Body of pancreas (tissue), 4 donors: Measurements from ENCODE around the gene TEAD4. TPM values are rescaled to one million over a fixed set of nuclear protein-coding genes. Genes with fewer than 3 reads are reported as not detected.
A peak's percentile ranks its signal among the peaks of the same experiment; 100 is the strongest.

ENCODE experiments used
- ATAC-seq: fragments of 150-250 bp; one replicate; pipeline ENCODE4 v1.9.1; 2016
- DNase-seq, 4 donors: peaks; one replicate each; pipeline ENCODE4 v3.0.0-alpha.2; 2019
- H3K27ac ChIP-seq, 4 donors: fragments of 200-600 bp; sonication (generic); 1 replicate in 3 of 4; 2 replicates in 1 of 4; pipeline versions ENCODE4 v1.5.1 to v1.6.1; 2016 to 2019; ENCODE audit warnings: mild to moderate bottlenecking in 1 of 4, mixed read lengths in 1 of 4, moderate library complexity in 1 of 4
- H3K27me3 ChIP-seq, 2 donors: fragments of 200-600 bp; sonication (generic); one replicate each; pipeline ENCODE4 v1.6.0; 2016; ENCODE audit warnings: mild to moderate bottlenecking in 1 of 2
- H3K36me3 ChIP-seq, 2 donors: fragments of 200-600 bp; sonication (generic); replicated peaks in 1 of 2; 2 replicates each; pipeline ENCODE4 v1.5.1; 2016; ENCODE audit warnings: low read depth in 2 of 2; ENCODE audit not compliant: insufficient read depth in 1 of 2
- H3K4me1 ChIP-seq: fragments of 200-600 bp; sonication (generic); one replicate; pipeline ENCODE4 v1.6.0; 2016
- H3K4me3 ChIP-seq, 2 donors: fragments of 200-600 bp; sonication (generic); 1 replicate in 1 of 2; 2 replicates in 1 of 2; pipeline ENCODE4 v1.5.1; 2016 to 2019
- H3K9me3 ChIP-seq, 3 donors: fragments of 200-600 bp; sonication (generic); 1 replicate in 2 of 3; 2 replicates in 1 of 3; pipeline ENCODE4 v1.5.1; 2016
- CTCF ChIP-seq, 7 experiments: fragments of 450-650 bp in 4 of 7; fragments of 200-600 bp in 3 of 7; sonication (generic) in 3 of 7; IDR thresholded peaks; one replicate each; pipeline ENCODE4 v1.5.1; 2016 to 2019; ENCODE audit warnings: antibody characterized with exemption in 7 of 7
- POLR2A ChIP-seq, 3 donors: fragments of 450-650 bp; IDR thresholded peaks; one replicate each; pipeline ENCODE4 v1.6.1; 2016; ENCODE audit warnings: antibody characterized with exemption in 3 of 3, mild to moderate bottlenecking in 2 of 3
- WGBS, 2 donors: methylation state at CpG; one replicate each; pipeline ENCODE4 v1.1.5; 2017; 5-methylcytosine and 5-hydroxymethylcytosine counted together
- intact Hi-C: fragments of 100-400 bp; cut with DNase I; formaldehyde crosslinking; loops from one replicate; pipeline ENCODE4 v1.15.1; 2023
- total RNA-seq, 2 donors: library from RNA; depleted of rRNA; stranded (reverse); fragments of >200 nt; gene quantifications; one replicate each; pipeline ENCODE4 v1.1.0, GENCODE V29; 2016

Gene TEAD4
- total RNA-seq, 2 donors from 2014 or later: 25.1 to 28.5 TPM

GRCh38 chr12:3004655-3005565, 45.7 kb downstream of the TEAD4 start:
- H3K27me3 ChIP-seq: no peaks in the 10 kb centered on the region
- ATAC-seq (no peak), DNase-seq (peak in 3 of 4 donors; percentile 45 to 63 (median 46))
- H3K9me3 ChIP-seq: no peaks in the 10 kb centered on the region
- TF ChIP-seq POLR2A (IDR thresholded peaks at IDR 0.05) (no peak), CTCF (IDR thresholded peaks at IDR 0.05) (peak in 4 of 7 experiments; percentile 17 to 35 (median 26))
- no peaks in the 10 kb centered on the region for H3K36me3 ChIP-seq
- peak overlapping the region; percentile 60 to 96 (median 90) for H3K27ac ChIP-seq
- 57 to 63% methylated on average over 15 of the region's 15 CpGs for WGBS, 2 donors
- peaks cover 51% of the 10 kb centered on the region for H3K4me1 ChIP-seq
- H3K4me3 ChIP-seq: no peak overlapping the region
- intact Hi-C loops: no loop called here

- DNase-seq (no peak), ATAC-seq (no peak)
- intact Hi-C loops: no loop called here
- 94 to 97% methylated on average over 8 of the region's 8 CpGs for whole genome bisulfite sequencing, 2 donors
- no peak overlapping the region for H3K27ac ChIP-seq
- peaks cover 43% of the 10 kb centered on the region for H3K4me1 ChIP-seq
- no peaks in the 10 kb centered on the region for H3K36me3 ChIP-seq
- H3K4me3 ChIP-seq: no peak overlapping the region
- no peaks in the 10 kb centered on the region for H3K9me3 ChIP-seq
- H3K27me3 ChIP-seq: no peaks in the 10 kb centered on the region
- TF ChIP-seq POLR2A (IDR thresholded peaks at IDR 0.05) (no peak), CTCF (IDR thresholded peaks at IDR 0.05) (no peak)
Measured at GRCh38 chr12:3005736-3006135, 46.5 kb downstream of the TEAD4 start.

GRCh38 chr12:3009780-3010179, 50.6 kb downstream of the TEAD4 start:
- Histone ChIP-seq H3K36me3 (peaks cover 0 to 3% of the 10 kb centered on the region in 2 donors), H3K4me3 (no peak overlapping the region), H3K27ac (no peak overlapping the region), H3K27me3 (no peaks in the 10 kb centered on the region), H3K9me3 (no peaks in the 10 kb centered on the region), H3K4me1 (peaks cover 2% of the 10 kb centered on the region)
- DNase-seq: no peak
- intact Hi-C loops: no loop called here
- WGBS, 2 donors: 78 to 83% methylated on average over 13 to 14 of the region's 14 CpGs
- no peak for ATAC-seq
- TF ChIP-seq POLR2A (IDR thresholded peaks at IDR 0.05): no peak
- TF ChIP-seq CTCF (IDR thresholded peaks at IDR 0.05): no peak

GRCh38 chr12:3010214-3010930, 51.2 kb downstream of the TEAD4 start:
- no peak overlapping the region for H3K27ac ChIP-seq
- H3K9me3 ChIP-seq: no peaks in the 10 kb centered on the region
- no peak overlapping the region for H3K4me3 ChIP-seq
- H3K27me3 ChIP-seq: no peaks in the 10 kb centered on the region
- H3K4me1 ChIP-seq: no peaks in the 10 kb centered on the region
- ATAC-seq (no peak), DNase-seq (no peak)
- 80 to 90% methylated on average over 7 to 21 of the region's 22 CpGs for whole genome bisulfite sequencing, 2 donors
- H3K36me3 ChIP-seq: peaks cover 0 to 4% of the 10 kb centered on the region in 2 donors
- TF ChIP-seq POLR2A (IDR thresholded peaks at IDR 0.05) (no peak), CTCF (IDR thresholded peaks at IDR 0.05) (no peak)
- intact Hi-C loops: no loop called here
